WTC11 (cell line): ENCODE results near the gene D2HGDH. TPM values are rescaled to one million over a fixed set of nuclear protein-coding genes. Genes with fewer than 3 reads are reported as not detected.
"Not testable (repeated sequence)": the region's sequence is repeated elsewhere in the genome, so short reads cannot be mapped to it uniquely, and the experiment has no call there.

Experiments
- ATAC-seq: fragments of 200-7000 bp; cut with Tn5 transposase; 2 replicates; pipeline ENCODE4 v1.10.0; 2021; ENCODE audit warnings: mild to moderate bottlenecking, moderate library complexity
- CTCF ChIA-PET: fragments of 300-600 bp; sonication (Branson Sonifier 250); formaldehyde crosslinking; loops from one replicate; lab custom pipeline; 2021; ENCODE audit warnings: antibody characterized with exemption; lab: Charles Lee
- POLR2A ChIA-PET: fragments of 350-600 bp; sonication (Branson Sonifier 250); formaldehyde crosslinking; loops from one replicate; lab custom pipeline; 2021; ENCODE audit warnings: antibody characterized with exemption; lab: Charles Lee
- DNase-seq: peaks from one replicate; pipeline ENCODE4 v3.0.0; 2021; ENCODE audit warnings: low spot score
- H3K27ac Mint-ChIP-seq: 2 replicates; pipeline ENCODE4 v1.8.0; 2021; ENCODE audit warnings: mixed read lengths
- H3K27me3 Mint-ChIP-seq: 2 replicates; pipeline ENCODE4 v1.8.0; 2021; ENCODE audit warnings: low read depth, mild to moderate bottlenecking, moderate library complexity, mixed read lengths
- H3K36me3 Mint-ChIP-seq: 2 replicates; pipeline ENCODE4 v1.8.0; 2021; ENCODE audit warnings: mixed read lengths
- H3K4me1 Mint-ChIP-seq: 2 replicates; pipeline ENCODE4 v1.8.0; 2022; ENCODE audit warnings: mixed read lengths
- H3K4me3 Mint-ChIP-seq: 2 replicates; pipeline ENCODE4 v1.8.0; 2021; ENCODE audit warnings: mild to moderate bottlenecking, moderate library complexity, mixed read lengths
- H3K9me3 Mint-ChIP-seq: 2 replicates; pipeline ENCODE4 v1.8.0; 2021; ENCODE audit warnings: mixed read lengths
- CBFB ChIP-seq: sonication (generic); formaldehyde crosslinking; IDR thresholded peaks from 2 replicates; pipeline ENCODE4 v1.8.1; 2022; ENCODE audit warnings: mild to moderate bottlenecking, low read depth, missing genetic modification reagents
- GRHL2 ChIP-seq: fragments of 250-450 bp; sonication (Bioruptor Pico); IDR thresholded peaks from 2 replicates; pipeline ENCODE4 v1.8.0; 2022; ENCODE audit warnings: mild to moderate bottlenecking, moderate library complexity; ENCODE audit not compliant: insufficient replicate concordance, severe bottlenecking
- HMGA2 ChIP-seq: fragments of 250-450 bp; sonication (Bioruptor Pico); IDR thresholded peaks from 2 replicates; pipeline ENCODE4 v1.4.0; 2021; ENCODE audit warnings: mild to moderate bottlenecking, moderate library complexity
- KAT7 ChIP-seq: sonication (generic); formaldehyde crosslinking; IDR thresholded peaks from 2 replicates; pipeline ENCODE4 v1.8.1; 2023; ENCODE audit warnings: missing genetic modification reagents, mild to moderate bottlenecking, borderline replicate concordance
- MYBL2 ChIP-seq: sonication (generic); formaldehyde crosslinking; IDR thresholded peaks from 2 replicates; pipeline ENCODE4 v1.8.1; 2023; ENCODE audit warnings: mild to moderate bottlenecking, moderate library complexity, missing genetic modification reagents
- OVOL2 ChIP-seq: fragments of 250-450 bp; sonication (Bioruptor Pico); IDR thresholded peaks from 2 replicates; pipeline ENCODE4 v1.9.0; 2021; ENCODE audit warnings: mild to moderate bottlenecking, borderline replicate concordance
- SMAD3 ChIP-seq: sonication (generic); formaldehyde crosslinking; IDR thresholded peaks from 2 replicates; pipeline ENCODE4 v1.8.0; 2022; ENCODE audit warnings: missing genetic modification reagents, mild to moderate bottlenecking, borderline replicate concordance
- STAT6 ChIP-seq: sonication (generic); formaldehyde crosslinking; conservative IDR thresholded peaks from 2 replicates; pipeline ENCODE4 v1.8.1; 2023; ENCODE audit warnings: mild to moderate bottlenecking, low read depth, missing genetic modification reagents, moderate library complexity
- TEAD4 ChIP-seq: sonication (generic); formaldehyde crosslinking; IDR thresholded peaks from 2 replicates; pipeline ENCODE4 v1.8.0; 2022; ENCODE audit warnings: mild to moderate bottlenecking, missing genetic modification reagents
- TP53 ChIP-seq: sonication (generic); formaldehyde crosslinking; IDR thresholded peaks from 2 replicates; pipeline ENCODE4 v1.8.1; 2023; ENCODE audit warnings: mild to moderate bottlenecking, missing genetic modification reagents
- ZNF232 ChIP-seq: sonication (generic); formaldehyde crosslinking; IDR thresholded peaks from 2 replicates; pipeline ENCODE4 v1.8.0; 2022; ENCODE audit warnings: mild to moderate bottlenecking, missing genetic modification reagents
- ZNF317 ChIP-seq: sonication (generic); formaldehyde crosslinking; IDR thresholded peaks from 2 replicates; pipeline ENCODE4 v1.8.1; 2023; ENCODE audit warnings: low read depth, mild to moderate bottlenecking, moderate library complexity, missing genetic modification reagents, borderline replicate concordance
- ZNF416 ChIP-seq: fragments of 250-450 bp; sonication (Bioruptor Pico); IDR thresholded peaks from 2 replicates; pipeline ENCODE4 v1.9.0; 2021; ENCODE audit warnings: mild to moderate bottlenecking, inconsistent platforms
- ZNF425 ChIP-seq: fragments of 250-450 bp; sonication (Bioruptor Pico); conservative IDR thresholded peaks from 2 replicates; pipeline ENCODE4 v1.9.0; 2021; ENCODE audit warnings: mild to moderate bottlenecking
- ZSCAN18 ChIP-seq: fragments of 250-450 bp; sonication (Bioruptor Pico); IDR thresholded peaks from 2 replicates; pipeline ENCODE4 v2.1.2; 2022; ENCODE audit warnings: mild to moderate bottlenecking, moderate library complexity
- total RNA-seq: library from RNA; stranded (reverse); gene quantifications from 3 replicates; pipeline ENCODE4 v1.2.3, GENCODE V29; 2021
- TF ChIP-seq, protein P1 (sequence below): sonication (generic); formaldehyde crosslinking; IDR thresholded peaks from 2 replicates; pipeline ENCODE4 v1.8.0; 2022; ENCODE audit warnings: missing genetic modification reagents
- TF ChIP-seq, protein P2 (sequence below): fragments of 250-450 bp; sonication (Bioruptor Pico); IDR thresholded peaks from 2 replicates; pipeline ENCODE4 v1.8.0; 2021; ENCODE audit warnings: mild to moderate bottlenecking
- TF ChIP-seq, protein P3 (sequence below): sonication (generic); formaldehyde crosslinking; IDR thresholded peaks from 2 replicates; pipeline ENCODE4 v1.8.0; 2023; ENCODE audit warnings: missing genetic modification reagents
- TF ChIP-seq, protein P4 (sequence below): sonication (generic); formaldehyde crosslinking; IDR thresholded peaks from 2 replicates; pipeline ENCODE4 v1.8.0; 2023; ENCODE audit warnings: mild to moderate bottlenecking, missing genetic modification reagents

D2HGDH gene
- total RNA-seq, 1 experiment from 2014 or later: 22.7 TPM

- Mint-ChIP-seq H3K27ac (no peak overlapping the region), H3K4me1 (peaks cover 5% of the 10 kb centered on the region), H3K27me3 (peaks cover 19% of the 10 kb centered on the region), H3K9me3 (no peaks in the 10 kb centered on the region), H3K36me3 (no peaks in the 10 kb centered on the region), H3K4me3 (no peak overlapping the region)
- ChIA-PET POLR2A (no interaction called here), CTCF (no interaction called here)
- TF ChIP-seq TEAD4 (CRISPR knock-in tag) (no peak), ZNF416 (CRISPR knock-in tag) (no peak), STAT6 (CRISPR knock-in tag) (no peak), KAT7 (CRISPR knock-in tag) (no peak), CBFB (CRISPR knock-in tag) (no peak), ZNF425 (CRISPR knock-in tag) (no peak), ZNF232 (CRISPR knock-in tag) (no peak), ZSCAN18 (no peak), GRHL2 (CRISPR knock-in tag) (no peak), ZNF317 (CRISPR knock-in tag) (no peak), HMGA2 (CRISPR knock-in tag) (no peak), SMAD3 (CRISPR knock-in tag) (no peak), OVOL2 (CRISPR knock-in tag) (no peak), TP53 (CRISPR knock-in tag) (no peak), MYBL2 (CRISPR knock-in tag) (no peak)
- TF ChIP-seq, protein P1, sequence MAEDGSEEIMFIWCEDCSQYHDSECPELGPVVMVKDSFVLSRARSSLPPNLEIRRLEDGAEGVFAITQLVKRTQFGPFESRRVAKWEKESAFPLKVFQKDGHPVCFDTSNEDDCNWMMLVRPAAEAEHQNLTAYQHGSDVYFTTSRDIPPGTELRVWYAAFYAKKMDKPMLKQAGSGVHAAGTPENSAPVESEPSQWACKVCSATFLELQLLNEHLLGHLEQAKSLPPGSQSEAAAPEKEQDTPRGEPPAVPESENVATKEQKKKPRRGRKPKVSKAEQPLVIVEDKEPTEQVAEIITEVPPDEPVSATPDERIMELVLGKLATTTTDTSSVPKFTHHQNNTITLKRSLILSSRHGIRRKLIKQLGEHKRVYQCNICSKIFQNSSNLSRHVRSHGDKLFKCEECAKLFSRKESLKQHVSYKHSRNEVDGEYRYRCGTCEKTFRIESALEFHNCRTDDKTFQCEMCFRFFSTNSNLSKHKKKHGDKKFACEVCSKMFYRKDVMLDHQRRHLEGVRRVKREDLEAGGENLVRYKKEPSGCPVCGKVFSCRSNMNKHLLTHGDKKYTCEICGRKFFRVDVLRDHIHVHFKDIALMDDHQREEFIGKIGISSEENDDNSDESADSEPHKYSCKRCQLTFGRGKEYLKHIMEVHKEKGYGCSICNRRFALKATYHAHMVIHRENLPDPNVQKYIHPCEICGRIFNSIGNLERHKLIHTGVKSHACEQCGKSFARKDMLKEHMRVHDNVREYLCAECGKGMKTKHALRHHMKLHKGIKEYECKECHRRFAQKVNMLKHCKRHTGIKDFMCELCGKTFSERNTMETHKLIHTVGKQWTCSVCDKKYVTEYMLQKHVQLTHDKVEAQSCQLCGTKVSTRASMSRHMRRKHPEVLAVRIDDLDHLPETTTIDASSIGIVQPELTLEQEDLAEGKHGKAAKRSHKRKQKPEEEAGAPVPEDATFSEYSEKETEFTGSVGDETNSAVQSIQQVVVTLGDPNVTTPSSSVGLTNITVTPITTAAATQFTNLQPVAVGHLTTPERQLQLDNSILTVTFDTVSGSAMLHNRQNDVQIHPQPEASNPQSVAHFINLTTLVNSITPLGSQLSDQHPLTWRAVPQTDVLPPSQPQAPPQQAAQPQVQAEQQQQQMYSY: no peak
- TF ChIP-seq, protein P2, sequence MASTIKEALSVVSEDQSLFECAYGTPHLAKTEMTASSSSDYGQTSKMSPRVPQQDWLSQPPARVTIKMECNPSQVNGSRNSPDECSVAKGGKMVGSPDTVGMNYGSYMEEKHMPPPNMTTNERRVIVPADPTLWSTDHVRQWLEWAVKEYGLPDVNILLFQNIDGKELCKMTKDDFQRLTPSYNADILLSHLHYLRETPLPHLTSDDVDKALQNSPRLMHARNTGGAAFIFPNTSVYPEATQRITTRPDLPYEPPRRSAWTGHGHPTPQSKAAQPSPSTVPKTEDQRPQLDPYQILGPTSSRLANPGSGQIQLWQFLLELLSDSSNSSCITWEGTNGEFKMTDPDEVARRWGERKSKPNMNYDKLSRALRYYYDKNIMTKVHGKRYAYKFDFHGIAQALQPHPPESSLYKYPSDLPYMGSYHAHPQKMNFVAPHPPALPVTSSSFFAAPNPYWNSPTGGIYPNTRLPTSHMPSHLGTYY: no peak
- TF ChIP-seq, protein P3, sequence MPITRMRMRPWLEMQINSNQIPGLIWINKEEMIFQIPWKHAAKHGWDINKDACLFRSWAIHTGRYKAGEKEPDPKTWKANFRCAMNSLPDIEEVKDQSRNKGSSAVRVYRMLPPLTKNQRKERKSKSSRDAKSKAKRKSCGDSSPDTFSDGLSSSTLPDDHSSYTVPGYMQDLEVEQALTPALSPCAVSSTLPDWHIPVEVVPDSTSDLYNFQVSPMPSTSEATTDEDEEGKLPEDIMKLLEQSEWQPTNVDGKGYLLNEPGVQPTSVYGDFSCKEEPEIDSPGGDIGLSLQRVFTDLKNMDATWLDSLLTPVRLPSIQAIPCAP (CRISPR knock-in tag): no peak
- TF ChIP-seq, protein P4, sequence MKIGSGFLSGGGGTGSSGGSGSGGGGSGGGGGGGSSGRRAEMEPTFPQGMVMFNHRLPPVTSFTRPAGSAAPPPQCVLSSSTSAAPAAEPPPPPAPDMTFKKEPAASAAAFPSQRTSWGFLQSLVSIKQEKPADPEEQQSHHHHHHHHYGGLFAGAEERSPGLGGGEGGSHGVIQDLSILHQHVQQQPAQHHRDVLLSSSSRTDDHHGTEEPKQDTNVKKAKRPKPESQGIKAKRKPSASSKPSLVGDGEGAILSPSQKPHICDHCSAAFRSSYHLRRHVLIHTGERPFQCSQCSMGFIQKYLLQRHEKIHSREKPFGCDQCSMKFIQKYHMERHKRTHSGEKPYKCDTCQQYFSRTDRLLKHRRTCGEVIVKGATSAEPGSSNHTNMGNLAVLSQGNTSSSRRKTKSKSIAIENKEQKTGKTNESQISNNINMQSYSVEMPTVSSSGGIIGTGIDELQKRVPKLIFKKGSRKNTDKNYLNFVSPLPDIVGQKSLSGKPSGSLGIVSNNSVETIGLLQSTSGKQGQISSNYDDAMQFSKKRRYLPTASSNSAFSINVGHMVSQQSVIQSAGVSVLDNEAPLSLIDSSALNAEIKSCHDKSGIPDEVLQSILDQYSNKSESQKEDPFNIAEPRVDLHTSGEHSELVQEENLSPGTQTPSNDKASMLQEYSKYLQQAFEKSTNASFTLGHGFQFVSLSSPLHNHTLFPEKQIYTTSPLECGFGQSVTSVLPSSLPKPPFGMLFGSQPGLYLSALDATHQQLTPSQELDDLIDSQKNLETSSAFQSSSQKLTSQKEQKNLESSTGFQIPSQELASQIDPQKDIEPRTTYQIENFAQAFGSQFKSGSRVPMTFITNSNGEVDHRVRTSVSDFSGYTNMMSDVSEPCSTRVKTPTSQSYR (CRISPR knock-in tag): no peak
- ATAC-seq: no peak
- DNase-seq: no peak
Observed at GRCh38 chr2:241799522-241800197, 65.2 kb downstream of the D2HGDH start.

DNA sequence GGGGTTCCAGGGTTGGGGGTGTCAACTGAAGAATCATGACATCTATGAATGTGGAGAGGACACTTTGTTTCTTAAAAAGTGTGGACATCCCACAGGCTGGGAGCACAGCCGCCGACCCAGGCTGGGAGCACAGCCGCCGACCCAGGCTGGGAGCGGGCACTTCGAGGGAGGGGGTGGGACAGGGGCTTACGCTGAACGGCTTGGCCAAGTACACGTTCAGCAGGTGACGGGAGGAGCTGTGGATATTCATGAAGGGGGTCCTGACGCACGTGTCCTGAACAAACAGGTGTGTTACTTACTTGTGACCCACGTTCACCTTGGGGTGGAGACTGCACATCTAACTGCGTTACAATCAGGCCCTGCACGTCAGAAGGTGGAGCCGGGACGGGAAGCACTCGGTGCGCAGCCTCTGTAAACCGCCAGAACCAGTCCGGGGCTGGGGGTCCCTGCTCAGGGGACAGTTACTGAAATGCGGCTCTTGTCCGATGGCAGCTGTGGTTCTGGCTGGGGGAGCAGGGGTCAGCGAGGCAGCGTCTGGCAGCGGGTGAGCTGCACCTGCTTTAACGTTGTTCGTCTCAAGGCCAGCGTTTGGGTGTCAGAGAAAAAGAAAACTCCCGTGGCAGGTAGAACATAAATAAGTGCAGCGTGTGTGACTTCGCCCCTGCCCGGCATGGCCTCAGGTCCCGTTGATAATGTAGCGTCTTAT is 65.9 kb downstream of the D2HGDH start:
- ATAC-seq, CTCF ChIA-PET: not testable (repeated sequence)
- H3K27me3 Mint-ChIP-seq: peaks cover 22% of the 10 kb centered on the region

More for the DNA sequence above, 65.9 kb downstream of the D2HGDH start:
- H3K27ac Mint-ChIP-seq, DNase-seq, H3K36me3 Mint-ChIP-seq, H3K4me1 Mint-ChIP-seq, H3K9me3 Mint-ChIP-seq, H3K4me3 Mint-ChIP-seq, POLR2A ChIA-PET: not testable (repeated sequence)
